Hepatocyte (in vitro differentiated cells): ENCODE measurements around the gene KDM4B. TPM values are rescaled to one million over a fixed set of nuclear protein-coding genes. Genes with fewer than 3 reads are reported as not detected.

ENCODE experiments used
- DNase-seq: peaks from one replicate; pipeline ENCODE4 v3.0.0-alpha.2; 2016; ENCODE audit warnings: low spot score
- H2AFZ ChIP-seq: fragments of 200-600 bp; sonication (generic); 2 replicates; pipeline ENCODE4 v1.6.0; 2016; ENCODE audit warnings: antibody characterized with exemption, mild to moderate bottlenecking
- H3K27ac ChIP-seq: fragments of 200-600 bp; sonication (generic); 2 replicates; pipeline ENCODE4 v1.5.1; 2016; ENCODE audit warnings: mild to moderate bottlenecking
- H3K27me3 ChIP-seq: fragments of 200-600 bp; sonication (generic); 2 replicates; pipeline ENCODE4 v1.6.1; 2016
- H3K36me3 ChIP-seq: fragments of 200-600 bp; sonication (generic); replicated peaks from 2 replicates; pipeline ENCODE4 v1.5.1; 2016; ENCODE audit warnings: low read depth; ENCODE audit not compliant: insufficient read depth
- H3K4me1 ChIP-seq: fragments of 200-600 bp; sonication (generic); 2 replicates; pipeline ENCODE4 v1.5.1; 2016; ENCODE audit warnings: mild to moderate bottlenecking, moderate library complexity; ENCODE audit not compliant: insufficient read depth
- H3K4me2 ChIP-seq: fragments of 200-600 bp; sonication (generic); 2 replicates; pipeline ENCODE4 v1.6.0; 2016
- H3K4me3 ChIP-seq: fragments of 200-600 bp; sonication (generic); 2 replicates; pipeline ENCODE4 v1.5.1; 2016; ENCODE audit warnings: mild to moderate bottlenecking
- H3K79me2 ChIP-seq: fragments of 200-600 bp; sonication (generic); 2 replicates; pipeline ENCODE4 v1.6.0; 2017; ENCODE audit warnings: mild to moderate bottlenecking
- H3K9me2 ChIP-seq: fragments of 200-600 bp; sonication (generic); replicated peaks from 2 replicates; pipeline ENCODE4 v1.6.0; 2017; ENCODE audit warnings: mild to moderate bottlenecking; ENCODE audit not compliant: insufficient read depth
- H3K9me3 ChIP-seq: fragments of 200-600 bp; sonication (generic); 2 replicates; pipeline ENCODE4 v1.5.1; 2016; ENCODE audit warnings: low read depth, mild to moderate bottlenecking
- H4K20me1 ChIP-seq: fragments of 200-600 bp; sonication (generic); 2 replicates; pipeline ENCODE4 v1.6.0; 2016; ENCODE audit warnings: mild to moderate bottlenecking; ENCODE audit not compliant: insufficient read depth, poor library complexity, severe bottlenecking
- CTCF ChIP-seq: fragments of 200-600 bp; sonication (generic); IDR thresholded peaks from 2 replicates; pipeline ENCODE4 v1.5.1; 2016; ENCODE audit warnings: antibody characterized with exemption, mild to moderate bottlenecking; ENCODE audit not compliant: poor library complexity
- EZH2 ChIP-seq: fragments of 200-600 bp; sonication (generic); IDR thresholded peaks from 2 replicates; pipeline ENCODE4 v1.6.1; 2016; ENCODE audit warnings: antibody characterized with exemption, mild to moderate bottlenecking, borderline replicate concordance
- EZH2phosphoT487 ChIP-seq: fragments of 200-600 bp; sonication (generic); IDR thresholded peaks from one replicate; pipeline ENCODE4 v1.6.1; 2018; ENCODE audit warnings: antibody characterized with exemption, mild to moderate bottlenecking, low read depth, moderate library complexity; ENCODE audit not compliant: unreplicated experiment, severe bottlenecking
- WGBS: methylation state at CpG from one replicate; pipeline ENCODE4 v1.1.6; 2016; ENCODE audit warnings: low lambda C conversion rate; ENCODE audit errors: missing lambda C conversion rate; 5-methylcytosine and 5-hydroxymethylcytosine counted together
- polyA plus RNA-seq: library from polyadenylated mRNA; unstranded; fragments of >200 nt; fragmentation: Nextera tagmentation; extraction: Ambion mirVana; gene quantifications from 2 replicates; pipeline ENCODE4 v1.2.1, GENCODE V29; 2016
- total RNA-seq: library from RNA; depleted of rRNA; stranded (reverse); fragments of >200 nt; gene quantifications from 2 replicates; pipeline ENCODE4 v1.2.3, GENCODE V29; 2014

The KDM4B gene
- total and polyA plus RNA-seq, 2 experiments from 2014 or later: 22.2 to 29.6 TPM

GRCh38 chr19:5006201-5006600 is 37.3 kb downstream of the KDM4B start:
- Histone ChIP-seq H3K27ac (no peak overlapping the region), H4K20me1 (peaks cover 73% of the 10 kb centered on the region), H3K27me3 (no peaks in the 10 kb centered on the region), H3K9me2 (no peaks in the 10 kb centered on the region), H2AFZ (no peak overlapping the region), H3K4me3 (no peak overlapping the region), H3K4me2 (no peak overlapping the region), H3K4me1 (no peaks in the 10 kb centered on the region), H3K36me3 (no peaks in the 10 kb centered on the region), H3K79me2 (peaks cover 99% of the 10 kb centered on the region), H3K9me3 (no peaks in the 10 kb centered on the region)
- TF ChIP-seq EZH2phosphoT487 (no peak), CTCF (no peak), EZH2 (no peak)
- no peak for DNase-seq
- WGBS: 87% methylated on average over 10 of the region's 10 CpGs

GRCh38 chr19:5006821-5007220 is 37.9 kb downstream of the KDM4B start:
- no peaks in the 10 kb centered on the region for H3K4me1 ChIP-seq
- H3K4me3 ChIP-seq: no peak overlapping the region
- no peaks in the 10 kb centered on the region for H3K9me2 ChIP-seq
- 98% methylated on average over 13 of the region's 13 CpGs for WGBS
- H4K20me1 ChIP-seq: peaks cover 72% of the 10 kb centered on the region
- no peak overlapping the region for H2AFZ ChIP-seq
- no peaks in the 10 kb centered on the region for H3K9me3 ChIP-seq
- H3K36me3 ChIP-seq: no peaks in the 10 kb centered on the region
- no peak for TF ChIP-seq EZH2
- TF ChIP-seq EZH2phosphoT487: no peak
- TF ChIP-seq CTCF: no peak
- DNase-seq: no peak
- no peak overlapping the region for H3K27ac ChIP-seq
- H3K4me2 ChIP-seq: no peak overlapping the region
- peaks cover 99% of the 10 kb centered on the region for H3K79me2 ChIP-seq
- no peaks in the 10 kb centered on the region for H3K27me3 ChIP-seq

GRCh38 chr19:5011476-5012238 is 42.7 kb downstream of the KDM4B start:
- Histone ChIP-seq H3K9me2 (no peaks in the 10 kb centered on the region), H3K4me1 (no peaks in the 10 kb centered on the region), H3K9me3 (no peaks in the 10 kb centered on the region), H3K27me3 (no peaks in the 10 kb centered on the region), H3K27ac (no peak overlapping the region), H3K36me3 (no peaks in the 10 kb centered on the region), H4K20me1 (peaks cover 55% of the 10 kb centered on the region), H3K79me2 (peaks cover 91% of the 10 kb centered on the region), H3K4me3 (no peak overlapping the region), H3K4me2 (no peak overlapping the region), H2AFZ (no peak overlapping the region)
- WGBS: 88% methylated on average over 26 of the region's 26 CpGs
- DNase-seq: no peak
- no peak for TF ChIP-seq EZH2
- no peak for TF ChIP-seq CTCF
- TF ChIP-seq EZH2phosphoT487: no peak
